Lower lobe of right lung (tissue), 2 donors: ENCODE results near the gene C1QL2. TPM values are rescaled to one million over a fixed set of nuclear protein-coding genes. Genes with fewer than 3 reads are reported as not detected.

Source experiments
- ATAC-seq, 2 donors: fragments of 200-7000 bp; cut with Tn5 transposase; one replicate each; pipeline ENCODE4 v1.9.1; 2020 to 2022; ENCODE audit warnings: mild to moderate bottlenecking in 2 of 2, moderate library complexity in 2 of 2
- DNase-seq: peaks from one replicate; pipeline ENCODE4 v3.0.0-alpha.2; 2020
- H3K27ac ChIP-seq: fragments of 200-600 bp; one replicate; pipeline ENCODE4 v1.8.0; 2022
- H3K27me3 ChIP-seq: fragments of 200-600 bp; one replicate; pipeline ENCODE4 v1.8.0; 2022; ENCODE audit warnings: low read depth
- H3K36me3 ChIP-seq: fragments of 200-600 bp; one replicate; pipeline ENCODE4 v1.8.0; 2022; ENCODE audit warnings: mild to moderate bottlenecking
- H3K4me1 ChIP-seq: fragments of 200-600 bp; one replicate; pipeline ENCODE4 v1.8.0; 2022
- H3K4me3 ChIP-seq: fragments of 200-600 bp; one replicate; pipeline ENCODE4 v1.8.0; 2022; ENCODE audit warnings: mild to moderate bottlenecking
- H3K9me3 ChIP-seq: fragments of 200-600 bp; one replicate; pipeline ENCODE4 v1.8.0; 2022
- intact Hi-C: fragments of 100-400 bp; cut with DNase I; formaldehyde crosslinking; loops from one replicate; pipeline ENCODE4 v1.11.0; 2022
- total RNA-seq: library from RNA; stranded (reverse); fragmentation: NEBNext Ultra II Directional; extraction: Animal tissue kit (Norgen Biotek cat#: 25700); gene quantifications from one replicate; pipeline ENCODE4 v1.2.1, GENCODE V29; 2021
- TF ChIP-seq, protein P1 (sequence below): fragments of 200-600 bp; IDR thresholded peaks from one replicate; pipeline ENCODE4 v1.8.0; 2022; ENCODE audit warnings: antibody characterized with exemption, mild to moderate bottlenecking
- donor health status: DM: no; HTN: yes; CAD: no; lungs with severe emphysema.

Gene C1QL2
- total RNA-seq, 1 donor from 2014 or later = not detected

DNA sequence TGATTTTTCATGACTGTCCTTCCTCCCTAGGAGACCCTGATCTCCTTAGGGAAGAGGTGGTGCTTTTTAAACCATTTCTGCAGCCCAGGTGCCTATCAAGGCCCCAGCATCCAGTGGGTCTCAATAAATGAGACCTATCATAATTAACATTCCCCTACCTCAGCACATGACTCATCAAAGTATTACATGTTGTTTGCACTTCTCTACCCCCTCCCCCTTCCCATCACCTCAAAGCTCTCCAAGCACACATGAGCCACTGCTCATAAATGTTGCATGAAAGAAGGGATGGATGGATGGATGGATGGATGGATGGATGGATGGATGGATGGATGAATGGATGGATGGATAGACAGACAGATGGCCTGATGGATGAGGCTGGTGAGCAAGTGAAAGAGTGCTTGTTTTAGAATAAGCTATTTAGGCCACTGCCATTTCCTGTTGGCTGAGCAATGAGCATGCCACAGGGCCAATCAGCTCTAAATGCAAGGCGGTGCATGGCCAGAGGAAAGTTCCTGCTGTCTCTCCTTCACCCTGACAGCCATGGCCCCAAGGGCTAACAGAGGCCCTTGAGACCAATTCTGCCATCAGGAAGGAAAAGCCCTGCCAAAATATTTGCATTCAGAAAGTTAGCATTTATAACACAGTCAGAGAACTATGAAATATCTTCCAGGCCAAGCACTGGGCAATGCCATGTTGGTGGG, 44.2 kb upstream of the C1QL2 start:
- H3K9me3 ChIP-seq = no peaks in the 10 kb centered on the region
- TF ChIP-seq, protein P1, sequence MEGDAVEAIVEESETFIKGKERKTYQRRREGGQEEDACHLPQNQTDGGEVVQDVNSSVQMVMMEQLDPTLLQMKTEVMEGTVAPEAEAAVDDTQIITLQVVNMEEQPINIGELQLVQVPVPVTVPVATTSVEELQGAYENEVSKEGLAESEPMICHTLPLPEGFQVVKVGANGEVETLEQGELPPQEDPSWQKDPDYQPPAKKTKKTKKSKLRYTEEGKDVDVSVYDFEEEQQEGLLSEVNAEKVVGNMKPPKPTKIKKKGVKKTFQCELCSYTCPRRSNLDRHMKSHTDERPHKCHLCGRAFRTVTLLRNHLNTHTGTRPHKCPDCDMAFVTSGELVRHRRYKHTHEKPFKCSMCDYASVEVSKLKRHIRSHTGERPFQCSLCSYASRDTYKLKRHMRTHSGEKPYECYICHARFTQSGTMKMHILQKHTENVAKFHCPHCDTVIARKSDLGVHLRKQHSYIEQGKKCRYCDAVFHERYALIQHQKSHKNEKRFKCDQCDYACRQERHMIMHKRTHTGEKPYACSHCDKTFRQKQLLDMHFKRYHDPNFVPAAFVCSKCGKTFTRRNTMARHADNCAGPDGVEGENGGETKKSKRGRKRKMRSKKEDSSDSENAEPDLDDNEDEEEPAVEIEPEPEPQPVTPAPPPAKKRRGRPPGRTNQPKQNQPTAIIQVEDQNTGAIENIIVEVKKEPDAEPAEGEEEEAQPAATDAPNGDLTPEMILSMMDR = no peak
- peaks cover 10% of the 10 kb centered on the region for H3K4me1 ChIP-seq
- intact Hi-C loops = no loop called here
- DNase-seq (no peak), ATAC-seq (no peak)
- H3K27me3 ChIP-seq = peaks cover 4% of the 10 kb centered on the region
- H3K27ac ChIP-seq = no peak overlapping the region
- H3K4me3 ChIP-seq = no peak overlapping the region
- no peaks in the 10 kb centered on the region for H3K36me3 ChIP-seq

DNA sequence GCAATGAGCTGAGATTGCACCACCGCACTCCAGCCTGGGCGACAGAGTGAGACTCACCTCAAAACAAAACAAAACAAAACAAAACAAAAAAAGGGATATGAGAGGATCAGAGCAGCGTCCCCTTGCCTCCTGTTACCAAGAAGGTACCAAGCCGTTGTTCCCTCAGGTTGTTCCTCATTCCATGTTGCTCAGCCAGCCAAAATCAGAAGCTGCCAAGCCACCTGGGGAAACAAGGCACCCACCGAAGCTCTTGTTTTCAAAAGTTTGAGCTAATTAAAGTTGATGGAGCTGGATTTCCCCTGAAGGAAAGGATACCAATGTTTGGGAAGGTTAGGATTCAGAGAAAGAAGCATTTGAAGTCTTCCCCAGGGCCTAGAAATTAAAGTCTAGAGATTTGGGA, 43.3 kb upstream of the C1QL2 start:
- Histone ChIP-seq H3K9me3 (no peaks in the 10 kb centered on the region), H3K27ac (no peak overlapping the region), H3K4me3 (no peak overlapping the region), H3K4me1 (peaks cover 11% of the 10 kb centered on the region), H3K27me3 (peaks cover 4% of the 10 kb centered on the region), H3K36me3 (no peaks in the 10 kb centered on the region)
- ATAC-seq (no peak), DNase-seq (no peak)
- TF ChIP-seq, protein P1 = no peak
- intact Hi-C loops = no loop called here

DNA sequence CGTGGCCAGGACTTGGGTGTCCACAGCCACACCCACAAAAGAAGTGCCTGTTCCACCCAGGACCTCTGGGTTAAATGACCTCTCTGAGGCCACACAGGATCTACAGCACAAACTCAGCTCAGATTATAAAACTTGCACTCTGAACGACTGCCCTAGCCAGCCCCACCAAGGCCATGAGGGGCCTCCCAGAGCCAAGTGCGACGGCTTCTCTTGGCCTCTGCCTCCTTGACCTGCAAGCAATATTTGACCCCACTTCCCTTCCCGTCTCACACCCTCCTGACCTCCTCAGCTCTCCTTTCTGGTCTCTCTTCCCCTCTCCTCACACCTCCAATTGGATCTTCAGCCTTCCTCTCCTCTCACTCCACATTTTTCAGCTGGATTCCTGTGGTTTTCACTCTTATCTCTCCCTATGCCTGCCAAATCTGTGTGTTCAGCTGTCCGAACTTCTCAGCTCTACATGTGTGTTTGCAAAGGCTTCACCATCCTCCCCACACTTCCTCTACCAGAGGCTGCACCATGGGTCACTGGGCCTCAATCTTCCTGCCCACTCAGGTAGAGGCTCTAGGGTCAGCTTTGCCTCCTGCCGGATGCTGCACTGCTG, 39.8 kb upstream of the C1QL2 start:
- Histone ChIP-seq H3K27me3 (peaks cover 4% of the 10 kb centered on the region), H3K27ac (no peak overlapping the region), H3K4me3 (no peak overlapping the region), H3K9me3 (no peaks in the 10 kb centered on the region), H3K4me1 (peaks cover 11% of the 10 kb centered on the region), H3K36me3 (no peaks in the 10 kb centered on the region)
- TF ChIP-seq, protein P1 = no peak
- intact Hi-C loops = no loop called here
- no peak for DNase-seq
- ATAC-seq = peak; percentile 16 to 66

DNA sequence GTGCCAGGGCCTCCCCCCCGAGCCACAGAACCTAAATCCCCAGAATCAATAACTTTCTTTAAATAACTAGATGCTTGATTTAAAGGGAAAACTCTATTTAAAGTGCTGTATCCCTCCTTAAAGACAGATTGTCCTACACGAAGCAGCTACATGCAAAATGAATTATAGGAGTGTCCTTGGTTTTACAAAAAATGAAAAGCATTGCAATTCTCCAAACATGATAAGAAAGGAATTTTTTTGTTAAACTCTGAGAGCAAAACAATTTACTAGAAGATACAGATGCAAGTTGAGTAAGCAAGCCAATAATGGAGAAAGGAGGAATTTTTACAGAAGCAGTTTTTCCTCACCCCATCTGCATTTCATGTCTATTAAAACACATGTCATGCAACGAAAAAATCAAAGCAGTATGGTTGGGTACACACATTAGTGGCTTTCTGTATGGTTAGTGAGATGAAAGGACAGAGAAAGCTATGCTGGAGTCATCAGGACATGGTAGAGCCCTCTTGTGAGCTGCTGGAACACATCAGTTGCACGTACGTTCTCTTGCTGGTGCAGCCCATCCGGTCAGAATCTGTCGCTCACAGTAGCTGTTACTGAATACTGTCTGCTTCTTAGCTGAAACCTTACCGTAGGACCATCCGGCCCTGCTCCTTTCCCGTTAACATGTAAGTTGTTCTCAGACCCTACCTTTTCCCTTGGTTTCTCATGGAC, 39.1 kb upstream of the C1QL2 start:
- ATAC-seq = peak in 1 of 2 donors; percentile 17

DNA sequence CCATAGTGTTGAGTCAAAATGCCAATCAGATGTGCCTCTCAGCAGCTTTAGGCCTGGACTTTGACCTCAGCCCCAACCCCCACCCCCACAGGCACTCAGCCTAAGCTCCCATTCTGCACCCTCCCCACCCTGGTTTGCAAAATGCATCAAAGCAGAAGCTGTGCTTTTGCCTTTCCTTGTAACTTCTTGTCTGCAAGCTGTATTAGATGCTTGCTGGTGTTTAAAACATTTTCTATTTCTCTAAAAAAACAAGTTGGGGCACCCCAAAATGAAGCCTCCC, 38.5 kb upstream of the C1QL2 start:
- intact Hi-C loops = no loop called here
- TF ChIP-seq, protein P1 = no peak

More for the DNA sequence above, 39.1 kb upstream of the C1QL2 start:
- TF ChIP-seq, protein P1 = no peak
- DNase-seq = no peak
- peaks cover 4% of the 10 kb centered on the region for H3K27me3 ChIP-seq
- no peak overlapping the region for H3K27ac ChIP-seq
- no peaks in the 10 kb centered on the region for H3K9me3 ChIP-seq
- H3K36me3 ChIP-seq = no peaks in the 10 kb centered on the region
- H3K4me1 ChIP-seq = peaks cover 11% of the 10 kb centered on the region
- no peak overlapping the region for H3K4me3 ChIP-seq
- intact Hi-C loops = no loop called here

More for the DNA sequence above, 38.5 kb upstream of the C1QL2 start:
- H3K4me3 ChIP-seq = no peak overlapping the region
- no peaks in the 10 kb centered on the region for H3K9me3 ChIP-seq
- no peak overlapping the region for H3K27ac ChIP-seq
- peaks cover 11% of the 10 kb centered on the region for H3K4me1 ChIP-seq
- no peaks in the 10 kb centered on the region for H3K36me3 ChIP-seq
- ATAC-seq = no peak
- peaks cover 4% of the 10 kb centered on the region for H3K27me3 ChIP-seq
- DNase-seq = no peak
